ENCODE measurements around the gene EMX2. TPM values are rescaled to one million over a fixed set of nuclear protein-coding genes. Genes with fewer than 3 reads are reported as not detected.
A peak's percentile ranks its signal among the peaks of the same experiment; 100 is the strongest.

Gene EMX2
- total and polyA plus RNA-seq, 5 donors = 0.22 to 1.2 (median 0.88) TPM

GRCh38 chr10:117532003-117532385, 10.6 kb upstream of the EMX2 start:
- Histone ChIP-seq H3K9me3 (ENCODE audit: control insufficient read depth, low read length) (no peaks in the 10 kb centered on the region), H3K27ac (ENCODE audit: low read length) (no peak overlapping the region), H3K4me3 (ENCODE audit: low read length) (no peak overlapping the region), H3K4me1 (ENCODE audit: control insufficient read depth, insufficient read depth, low read length) (no peaks in the 10 kb centered on the region), H3K27me3 (ENCODE audit: control insufficient read depth, insufficient read depth) (no peaks in the 10 kb centered on the region)
- 30% methylated on average over 3 of the region's 3 CpGs for WGBS
- ATAC-seq = no peak
- intact Hi-C loops (cut with DNase I) = no loop called here
- DNase-seq = no peak

GRCh38 chr10:117532451-117533107, 10.0 kb upstream of the EMX2 start:
- Histone ChIP-seq H3K4me3 (ENCODE audit: low read length) (no peak overlapping the region), H3K9me3 (ENCODE audit: control insufficient read depth, low read length) (no peaks in the 10 kb centered on the region), H3K4me1 (ENCODE audit: control insufficient read depth, insufficient read depth, low read length) (no peaks in the 10 kb centered on the region), H3K27ac (ENCODE audit: low read length) (no peak overlapping the region), H3K27me3 (ENCODE audit: control insufficient read depth, insufficient read depth) (no peaks in the 10 kb centered on the region)
- DNase-seq (no peak), ATAC-seq (no peak)
- 12% methylated on average over 33 of the region's 33 CpGs for WGBS
- intact Hi-C loops (cut with DNase I) = no loop called here

GRCh38 chr10:117533507-117534281, 8.9 kb upstream of the EMX2 start:
- H3K9me3 ChIP-seq (ENCODE audit: control insufficient read depth, low read length) = no peaks in the 10 kb centered on the region
- H3K4me3 ChIP-seq (ENCODE audit: low read length) = no peak overlapping the region
- WGBS = 11% methylated on average over 24 of the region's 24 CpGs
- intact Hi-C loops (cut with DNase I) = no loop called here
- no peaks in the 10 kb centered on the region for H3K4me1 ChIP-seq (ENCODE audit: control insufficient read depth, insufficient read depth, low read length)
- H3K27me3 ChIP-seq (ENCODE audit: control insufficient read depth, insufficient read depth) = no peaks in the 10 kb centered on the region
- H3K27ac ChIP-seq (ENCODE audit: low read length) = no peak overlapping the region
- DNase-seq (no peak), ATAC-seq (no peak)

- Histone ChIP-seq H3K27ac (ENCODE audit: low read length) (no peak overlapping the region), H3K4me1 (ENCODE audit: control insufficient read depth, insufficient read depth, low read length) (no peaks in the 10 kb centered on the region), H3K9me3 (ENCODE audit: control insufficient read depth, low read length) (no peaks in the 10 kb centered on the region), H3K4me3 (ENCODE audit: low read length) (peak overlapping the region; percentile 26), H3K27me3 (ENCODE audit: control insufficient read depth, insufficient read depth) (no peaks in the 10 kb centered on the region)
- peak in 1 of 3 donors; percentile 39 for DNase-seq
- WGBS = 4% methylated on average over 76 of the region's 76 CpGs
- peak in 1 of 2 donors; percentile 21 for ATAC-seq
- intact Hi-C loops (cut with DNase I) = no loop called here
Observed at GRCh38 chr10:117534321-117535297, 7.9 kb upstream of the EMX2 start.

- no peaks in the 10 kb centered on the region for H3K4me1 ChIP-seq (ENCODE audit: control insufficient read depth, insufficient read depth, low read length)
- DNase-seq = peak in 1 of 3 donors; percentile 66
Observed at GRCh38 chr10:117535298-117536071, 7.1 kb upstream of the EMX2 start.

GRCh38 chr10:117536072-117536865, 6.3 kb upstream of the EMX2 start:
- H3K4me3 ChIP-seq (ENCODE audit: low read length) = no peak overlapping the region
- 13% methylated on average over 35 of the region's 35 CpGs for WGBS
- H3K27me3 ChIP-seq (ENCODE audit: control insufficient read depth, insufficient read depth) = no peaks in the 10 kb centered on the region
- ATAC-seq (no peak), DNase-seq (peak in 1 of 3 donors; percentile 33)
- H3K27ac ChIP-seq (ENCODE audit: low read length) = no peak overlapping the region
- H3K9me3 ChIP-seq (ENCODE audit: control insufficient read depth, low read length) = no peaks in the 10 kb centered on the region
- intact Hi-C loops (cut with DNase I) = no loop called here
- H3K4me1 ChIP-seq (ENCODE audit: control insufficient read depth, insufficient read depth, low read length) = no peaks in the 10 kb centered on the region

More at GRCh38 chr10:117535298-117536071, 7.1 kb upstream of the EMX2 start:
- intact Hi-C loops (cut with DNase I) = no loop called here
- no peaks in the 10 kb centered on the region for H3K27me3 ChIP-seq (ENCODE audit: control insufficient read depth, insufficient read depth)
- H3K27ac ChIP-seq (ENCODE audit: low read length) = no peak overlapping the region
- no peaks in the 10 kb centered on the region for H3K9me3 ChIP-seq (ENCODE audit: control insufficient read depth, low read length)
- ATAC-seq = peak; percentile 21 to 31
- peak overlapping the region; percentile 26 for H3K4me3 ChIP-seq (ENCODE audit: low read length)
- WGBS = 6% methylated on average over 54 of the region's 54 CpGs

- DNase-seq = peak in 2 of 3 donors; percentile 49 to 56
- 12% methylated on average over 40 of the region's 40 CpGs for WGBS
- H3K4me1 ChIP-seq (ENCODE audit: control insufficient read depth, insufficient read depth, low read length) = no peaks in the 10 kb centered on the region
- no peak overlapping the region for H3K27ac ChIP-seq (ENCODE audit: low read length)
- intact Hi-C loops (cut with DNase I) = no loop called here
- H3K4me3 ChIP-seq (ENCODE audit: low read length) = no peak overlapping the region
- no peaks in the 10 kb centered on the region for H3K27me3 ChIP-seq (ENCODE audit: control insufficient read depth, insufficient read depth)
- ATAC-seq = no peak
- no peaks in the 10 kb centered on the region for H3K9me3 ChIP-seq (ENCODE audit: control insufficient read depth, low read length)
Observed at GRCh38 chr10:117536866-117537435, 5.6 kb upstream of the EMX2 start.

- Histone ChIP-seq H3K4me1 (ENCODE audit: control insufficient read depth, insufficient read depth, low read length) (no peaks in the 10 kb centered on the region), H3K27me3 (ENCODE audit: control insufficient read depth, insufficient read depth) (no peaks in the 10 kb centered on the region), H3K4me3 (ENCODE audit: low read length) (peak overlapping the region; percentile 8), H3K27ac (ENCODE audit: low read length) (no peak overlapping the region), H3K9me3 (ENCODE audit: control insufficient read depth, low read length) (no peaks in the 10 kb centered on the region)
- ATAC-seq (peak; percentile 74 to 79), DNase-seq (peak in 1 of 3 donors; percentile 78)
- WGBS = 2% methylated on average over 39 of the region's 39 CpGs
- intact Hi-C loops (cut with DNase I) = no loop called here
Observed at GRCh38 chr10:117537436-117537903, 5.1 kb upstream of the EMX2 start.

GRCh38 chr10:117537904-117538524, 4.5 kb upstream of the EMX2 start:
- Histone ChIP-seq H3K4me3 (ENCODE audit: low read length) (peak overlapping the region; percentile 8), H3K27me3 (ENCODE audit: control insufficient read depth, insufficient read depth) (no peaks in the 10 kb centered on the region), H3K27ac (ENCODE audit: low read length) (no peak overlapping the region), H3K9me3 (ENCODE audit: control insufficient read depth, low read length) (no peaks in the 10 kb centered on the region), H3K4me1 (ENCODE audit: control insufficient read depth, insufficient read depth, low read length) (no peaks in the 10 kb centered on the region)
- no peak for DNase-seq
- 14% methylated on average over 38 of the region's 38 CpGs for WGBS
- peak in 1 of 2 donors; percentile 9 for ATAC-seq
- intact Hi-C loops (cut with DNase I) = no loop called here

Measured in right cardiac atrium (tissue), 5 donors.